ENCODE data around the gene ZBTB26. TPM values are rescaled to one million over a fixed set of nuclear protein-coding genes. Genes with fewer than 3 reads are reported as not detected.

Gene ZBTB26
- total RNA-seq, 1 donor from 2014 or later = 6.5 TPM

DNA sequence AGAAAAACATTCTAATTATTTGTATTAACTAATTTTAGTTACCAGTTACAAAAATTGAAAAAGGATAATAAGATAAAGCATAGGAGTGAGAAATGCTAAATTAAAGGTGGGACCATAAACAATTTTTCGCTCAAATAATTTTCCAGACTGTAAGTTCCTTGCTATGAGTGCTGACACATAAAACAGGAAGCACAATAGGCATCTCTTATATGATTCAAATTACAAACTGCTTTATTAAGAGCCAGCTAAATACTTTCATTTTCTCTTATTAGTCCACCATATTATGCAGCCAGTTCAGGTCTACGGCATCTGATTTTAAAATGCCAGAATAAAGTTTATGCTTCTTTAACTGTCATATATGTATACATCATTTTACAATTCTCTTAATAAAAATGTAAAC lies 30.5 kb downstream of the ZBTB26 start:
- H3K4me1 Mint-ChIP-seq (ENCODE audit: low read depth, unreplicated experiment) = peaks cover 17% of the 10 kb centered on the region

DNA sequence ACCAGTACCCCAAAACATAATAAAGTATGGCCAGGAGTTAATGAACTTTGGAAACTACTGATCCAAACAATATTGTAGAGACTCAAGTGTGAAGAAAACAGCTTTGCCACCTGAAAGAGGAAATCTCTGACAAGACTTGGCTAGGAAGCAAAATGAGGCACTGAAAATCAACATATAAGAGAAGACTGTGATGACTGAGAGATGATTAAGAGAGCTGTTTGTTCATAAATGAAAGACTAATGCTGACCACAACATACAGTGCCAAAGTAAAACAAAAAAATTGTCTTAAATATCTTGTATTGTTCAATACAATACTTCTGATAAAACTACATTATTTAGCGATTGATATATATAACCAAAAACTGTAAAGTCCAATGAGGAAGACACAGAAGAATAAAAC lies 33.3 kb downstream of the ZBTB26 start:
- Histone ChIP-seq H3K27ac (ENCODE audit: low read depth, low read length) (no peak overlapping the region), H3K9me3 (ENCODE audit: insufficient read depth, low read depth, low read length) (no peaks in the 10 kb centered on the region), H3K79me2 (ENCODE audit: insufficient read depth, low read length) (peaks cover 90% of the 10 kb centered on the region), H3K4me3 (ENCODE audit: insufficient read depth, low read depth, low read length) (no peak overlapping the region), H3K4me2 (ENCODE audit: low read length) (no peak overlapping the region), H3K27me3 (ENCODE audit: insufficient read depth, low read length) (no peaks in the 10 kb centered on the region), H2AFZ (ENCODE audit: low read depth, low read length) (no peak overlapping the region), H4K20me1 (ENCODE audit: insufficient read depth, low read length) (peaks cover 58% of the 10 kb centered on the region), H3K4me1 (ENCODE audit: insufficient read depth, low read length) (peaks cover 2% of the 10 kb centered on the region), H3K9ac (ENCODE audit: low read length) (no peak overlapping the region), H3K36me3 (ENCODE audit: insufficient read depth, low read length) (peaks cover 2% of the 10 kb centered on the region)
- Mint-ChIP-seq H3K9me3 (ENCODE audit: unreplicated experiment) (no peaks in the 10 kb centered on the region), H3K4me1 (ENCODE audit: low read depth, unreplicated experiment) (peaks cover 16% of the 10 kb centered on the region), H3K27me3 (ENCODE audit: low read depth, unreplicated experiment) (no peaks in the 10 kb centered on the region), H3K4me3 (ENCODE audit: unreplicated experiment) (no peak overlapping the region), H3K27ac (ENCODE audit: unreplicated experiment) (no peak overlapping the region), H3K36me3 (ENCODE audit: low read depth, unreplicated experiment) (no peaks in the 10 kb centered on the region)
- FAIRE-seq (no peak), DNase-seq (ENCODE audit: low read depth) (peak; percentile 10)
- no peak for TF ChIP-seq EZH2 (IDR thresholded peaks at IDR 0.05; ENCODE audit: insufficient read depth, low read length)
- TF ChIP-seq, protein P1, sequence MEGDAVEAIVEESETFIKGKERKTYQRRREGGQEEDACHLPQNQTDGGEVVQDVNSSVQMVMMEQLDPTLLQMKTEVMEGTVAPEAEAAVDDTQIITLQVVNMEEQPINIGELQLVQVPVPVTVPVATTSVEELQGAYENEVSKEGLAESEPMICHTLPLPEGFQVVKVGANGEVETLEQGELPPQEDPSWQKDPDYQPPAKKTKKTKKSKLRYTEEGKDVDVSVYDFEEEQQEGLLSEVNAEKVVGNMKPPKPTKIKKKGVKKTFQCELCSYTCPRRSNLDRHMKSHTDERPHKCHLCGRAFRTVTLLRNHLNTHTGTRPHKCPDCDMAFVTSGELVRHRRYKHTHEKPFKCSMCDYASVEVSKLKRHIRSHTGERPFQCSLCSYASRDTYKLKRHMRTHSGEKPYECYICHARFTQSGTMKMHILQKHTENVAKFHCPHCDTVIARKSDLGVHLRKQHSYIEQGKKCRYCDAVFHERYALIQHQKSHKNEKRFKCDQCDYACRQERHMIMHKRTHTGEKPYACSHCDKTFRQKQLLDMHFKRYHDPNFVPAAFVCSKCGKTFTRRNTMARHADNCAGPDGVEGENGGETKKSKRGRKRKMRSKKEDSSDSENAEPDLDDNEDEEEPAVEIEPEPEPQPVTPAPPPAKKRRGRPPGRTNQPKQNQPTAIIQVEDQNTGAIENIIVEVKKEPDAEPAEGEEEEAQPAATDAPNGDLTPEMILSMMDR (IDR thresholded peaks at IDR 0.05; ENCODE audit: insufficient read depth, low read depth, low read length) = no peak

More for the DNA sequence above, 30.5 kb downstream of the ZBTB26 start:
- Mint-ChIP-seq H3K4me3 (ENCODE audit: unreplicated experiment) (peak overlapping the region; percentile 62), H3K27ac (ENCODE audit: unreplicated experiment) (no peak overlapping the region), H3K9me3 (ENCODE audit: unreplicated experiment) (no peaks in the 10 kb centered on the region), H3K27me3 (ENCODE audit: low read depth, unreplicated experiment) (no peaks in the 10 kb centered on the region), H3K36me3 (ENCODE audit: low read depth, unreplicated experiment) (no peaks in the 10 kb centered on the region)
- H3K27ac ChIP-seq (ENCODE audit: low read depth, low read length) = no peak overlapping the region
- FAIRE-seq (no peak), DNase-seq (ENCODE audit: low read depth) (peak; percentile 30)
- TF ChIP-seq, protein P1 (IDR thresholded peaks at IDR 0.05; ENCODE audit: insufficient read depth, low read depth, low read length) = no peak
- no peak for TF ChIP-seq EZH2 (IDR thresholded peaks at IDR 0.05; ENCODE audit: insufficient read depth, low read length)
- no peak overlapping the region for H3K4me3 ChIP-seq (ENCODE audit: insufficient read depth, low read depth, low read length)
- peaks cover 94% of the 10 kb centered on the region for H3K79me2 ChIP-seq (ENCODE audit: insufficient read depth, low read length)
- H3K9ac ChIP-seq (ENCODE audit: low read length) = peak overlapping the region; percentile 7
- H3K4me1 ChIP-seq (ENCODE audit: insufficient read depth, low read length) = peaks cover 6% of the 10 kb centered on the region
- H3K4me2 ChIP-seq (ENCODE audit: low read length) = peak overlapping the region; percentile 40
- H3K36me3 ChIP-seq (ENCODE audit: insufficient read depth, low read length) = peaks cover 2% of the 10 kb centered on the region
- peaks cover 55% of the 10 kb centered on the region for H4K20me1 ChIP-seq (ENCODE audit: insufficient read depth, low read length)
- H3K27me3 ChIP-seq (ENCODE audit: insufficient read depth, low read length) = no peaks in the 10 kb centered on the region
- H3K9me3 ChIP-seq (ENCODE audit: insufficient read depth, low read depth, low read length) = no peaks in the 10 kb centered on the region
- no peak overlapping the region for H2AFZ ChIP-seq (ENCODE audit: low read depth, low read length)

DNA sequence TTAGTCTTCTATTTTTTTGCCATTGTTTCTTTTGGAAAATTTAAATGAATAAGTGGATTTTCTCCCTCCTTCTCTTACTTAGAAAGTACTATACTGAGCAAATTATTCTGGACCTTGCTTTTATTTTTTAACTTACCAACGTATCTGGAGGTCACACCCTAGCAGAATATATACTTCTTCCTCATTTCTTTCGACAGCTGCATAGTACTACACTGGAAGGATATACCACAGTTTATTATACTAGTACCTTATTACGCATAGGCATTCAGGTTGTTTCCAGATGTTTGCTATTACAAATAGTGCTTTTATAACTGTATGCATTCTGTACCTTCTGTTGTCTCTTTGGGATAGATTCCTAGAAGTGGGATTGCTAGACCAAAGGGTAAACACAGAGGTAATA lies 42.8 kb downstream of the ZBTB26 start:
- Mint-ChIP-seq H3K27me3 (ENCODE audit: low read depth, unreplicated experiment) (no peaks in the 10 kb centered on the region), H3K27ac (ENCODE audit: unreplicated experiment) (no peak overlapping the region), H3K4me1 (ENCODE audit: low read depth, unreplicated experiment) (no peaks in the 10 kb centered on the region), H3K4me3 (ENCODE audit: unreplicated experiment) (no peak overlapping the region), H3K36me3 (ENCODE audit: low read depth, unreplicated experiment) (peaks cover 5% of the 10 kb centered on the region), H3K9me3 (ENCODE audit: unreplicated experiment) (no peaks in the 10 kb centered on the region)
- Histone ChIP-seq H3K36me3 (ENCODE audit: insufficient read depth, low read length) (peaks cover 23% of the 10 kb centered on the region), H3K4me3 (ENCODE audit: insufficient read depth, low read depth, low read length) (no peak overlapping the region), H2AFZ (ENCODE audit: low read depth, low read length) (no peak overlapping the region), H3K27me3 (ENCODE audit: insufficient read depth, low read length) (no peaks in the 10 kb centered on the region), H4K20me1 (ENCODE audit: insufficient read depth, low read length) (peaks cover 5% of the 10 kb centered on the region), H3K9ac (ENCODE audit: low read length) (no peak overlapping the region), H3K27ac (ENCODE audit: low read depth, low read length) (no peak overlapping the region), H3K4me1 (ENCODE audit: insufficient read depth, low read length) (no peaks in the 10 kb centered on the region), H3K79me2 (ENCODE audit: insufficient read depth, low read length) (peaks cover 10% of the 10 kb centered on the region), H3K9me3 (ENCODE audit: insufficient read depth, low read depth, low read length) (no peaks in the 10 kb centered on the region), H3K4me2 (ENCODE audit: low read length) (no peak overlapping the region)
- FAIRE-seq (no peak), DNase-seq (ENCODE audit: low read depth) (no peak)
- TF ChIP-seq, protein P1 (IDR thresholded peaks at IDR 0.05; ENCODE audit: insufficient read depth, low read depth, low read length) = no peak
- TF ChIP-seq EZH2 (IDR thresholded peaks at IDR 0.05; ENCODE audit: insufficient read depth, low read length) = no peak

Measured in astrocyte (in vitro differentiated cells and primary cell).